Adrenal gland (tissue), 12 donors: ENCODE data around the gene BOD1. TPM values are rescaled to one million over a fixed set of nuclear protein-coding genes. Genes with fewer than 3 reads are reported as not detected.

Experiments used
- DNase-seq, 7 donors: peaks; one replicate each; pipeline ENCODE4 v3.0.0-alpha.2; 2019 to 2020
- H3K27ac ChIP-seq, 5 donors: fragments of 200-600 bp; sonication (generic) in 4 of 5; 1 replicate in 3 of 5; 2 replicates in 2 of 5; pipeline versions ENCODE4 v1.5.1 to v1.8.0; 2016 to 2020; ENCODE audit warnings: mild to moderate bottlenecking in 1 of 5
- H3K27me3 ChIP-seq: fragments of 200-600 bp; 2 replicates; pipeline ENCODE4 v1.8.0; 2021
- H3K36me3 ChIP-seq, 2 donors: fragments of 200-600 bp; replicated peaks in 1 of 2; 1 replicate in 1 of 2; 2 replicates in 1 of 2; pipeline versions ENCODE4 v1.5.1 to v1.8.0; 2018 to 2022
- H3K4me1 ChIP-seq, 2 donors: fragments of 200-600 bp; replicated peaks in 1 of 2; 1 replicate in 1 of 2; 2 replicates in 1 of 2; pipeline versions ENCODE4 v1.5.1 to v1.8.0; 2018 to 2021
- H3K4me3 ChIP-seq, 4 donors: fragments of 200-600 bp; sonication (generic) in 3 of 4; one replicate each; pipeline ENCODE4 v1.5.1; 2016 to 2018
- H3K9me3 ChIP-seq, 3 donors: fragments of 200-600 bp; sonication (generic) in 1 of 3; replicated peaks in 1 of 3; 1 replicate in 2 of 3; 2 replicates in 1 of 3; pipeline versions ENCODE4 v1.5.1 to v1.8.0; 2016 to 2021
- CTCF ChIP-seq, 6 experiments: fragments of 450-650 bp in 4 of 6; fragments of 200-600 bp in 2 of 6; sonication (generic) in 1 of 6; IDR thresholded peaks; 1 replicate in 5 of 6; 2 replicates in 1 of 6; pipeline versions ENCODE4 v1.5.1 to v1.8.0; 2016 to 2021; ENCODE audit warnings: antibody characterized with exemption in 6 of 6, mild to moderate bottlenecking in 2 of 6, moderate library complexity in 1 of 6
- POLR2A ChIP-seq, 2 donors: fragments of 450-650 bp; IDR thresholded peaks; one replicate each; pipeline ENCODE4 v1.6.1; 2017; ENCODE audit warnings: antibody characterized with exemption in 2 of 2, mild to moderate bottlenecking in 2 of 2, moderate library complexity in 1 of 2
- WGBS, 4 donors: extraction: QIAGEN DNeasy Blood & Tissue Kit in 2 of 4; methylation state at CpG; one replicate each; pipeline versions ENCODE4 v1.1.5 to v1.1.7; 2013 to 2017; 5-methylcytosine and 5-hydroxymethylcytosine counted together
- intact Hi-C, 2 donors: fragments of 100-400 bp; cut with DNase I; formaldehyde crosslinking; loops; one replicate each; pipeline versions ENCODE4 v1.14.1 to v1.15.0; 2022 to 2023
- polyA plus RNA-seq, 3 donors: library from polyadenylated mRNA; stranded (reverse); fragments of 200-250 nt in 2 of 3; fragments of 350-450 nt in 1 of 3; fragmentation: Illumina TruSeq in 1 of 3; extraction: RNeasy Lipid Tissue Mini Kit (QIAGEN cat#74804) in 1 of 3; gene quantifications; one replicate each; pipeline ENCODE4 v1.2.3, GENCODE V29; 2013 to 2014
- total RNA-seq, 9 donors: library from RNA; depleted of rRNA in 4 of 9; stranded (reverse); fragments of >200 nt in 4 of 9; fragments of 120-200 nt in 1 of 9; fragmentation: NEBNext Ultra II Directional in 1 of 9; extraction: Animal tissue kit (Norgen Biotek cat#: 25700) in 1 of 9; gene quantifications; one replicate each; pipeline versions ENCODE4 v1.1.0 to v1.2.4, GENCODE V29; 2013 to 2023
- donor health status: healthy with polysubstance abuse.
- donor health status: Bipolar disorder and iron deficiency.
- donor health status: DM: yes; HTN: yes; CAD: no.
- donor health status: DM: no; HTN: no; CAD: no.
- donor health status: DM: no; HTN: no; CAD: no.
- donor health status: DM: yes; HTN: yes; CAD: no.

BOD1 gene
- total and polyA plus RNA-seq, 12 donors = 30.0 to 127 (median 54.2) TPM

- DNase-seq = no peak
- Histone ChIP-seq H3K4me1 (peaks cover 0 to 4% of the 10 kb centered on the region in 2 donors), H3K9me3 (no peaks in the 10 kb centered on the region), H3K36me3 (no peaks in the 10 kb centered on the region), H3K27ac (no peak overlapping the region), H3K4me3 (no peak overlapping the region), H3K27me3 (no peaks in the 10 kb centered on the region)
- TF ChIP-seq POLR2A (IDR thresholded peaks at IDR 0.05) (no peak), CTCF (IDR thresholded peaks at IDR 0.05) (no peak)
- 89 to 94% (median 92%) methylated on average over 19 of the region's 19 CpGs for WGBS, 4 donors
- intact Hi-C loops = loop anchor here (10.0 kb wide), 2 partner anchors 142 to 272 kb away; no protein-coding TSS in a partner anchor
Measured at GRCh38 chr5:173622183-173623047, 6.0 kb upstream of the BOD1 start.

- H3K27ac ChIP-seq = no peak overlapping the region
- no peaks in the 10 kb centered on the region for H3K27me3 ChIP-seq
- intact Hi-C loops = loop anchor here (10.0 kb wide), 2 partner anchors 144 to 274 kb away; no protein-coding TSS in a partner anchor
- DNase-seq = no peak
- TF ChIP-seq CTCF (IDR thresholded peaks at IDR 0.05) (no peak), POLR2A (IDR thresholded peaks at IDR 0.05) (no peak)
- no peaks in the 10 kb centered on the region for H3K36me3 ChIP-seq
- no peak overlapping the region for H3K4me3 ChIP-seq
- 71 to 82% (median 75%) methylated on average over 3 of the region's 3 CpGs for WGBS, 4 donors
- H3K4me1 ChIP-seq = peaks cover 0 to 10% of the 10 kb centered on the region in 2 donors
- no peaks in the 10 kb centered on the region for H3K9me3 ChIP-seq
Measured at GRCh38 chr5:173620784-173621183, 4.3 kb upstream of the BOD1 start.

- Histone ChIP-seq H3K9me3 (no peaks in the 10 kb centered on the region), H3K4me3 (no peak overlapping the region), H3K27ac (peak overlapping the region in 3 of 5 donors; percentile 15 to 32 (median 27)), H3K27me3 (no peaks in the 10 kb centered on the region), H3K36me3 (no peaks in the 10 kb centered on the region), H3K4me1 (peaks cover 9 to 27% of the 10 kb centered on the region in 2 donors)
- TF ChIP-seq POLR2A (IDR thresholded peaks at IDR 0.05) (no peak), CTCF (IDR thresholded peaks at IDR 0.05) (peak; percentile 39 to 95 (median 86))
- intact Hi-C loops = loop anchor here (2.0 to 5.0 kb wide), 2 partner anchors 354 to 693 kb away; no protein-coding TSS in a partner anchor
- peak in 6 of 7 donors; percentile 49 to 76 (median 64) for DNase-seq
- 5 to 8% (median 7%) methylated on average over 7 of the region's 7 CpGs for WGBS, 4 donors
Measured at GRCh38 chr5:173618927-173619519, 2.6 kb upstream of the BOD1 start.

- Histone ChIP-seq H3K4me3 (peak overlapping the region; percentile 36 to 93 (median 89)), H3K27me3 (no peaks in the 10 kb centered on the region), H3K4me1 (peaks cover 9 to 48% of the 10 kb centered on the region in 2 donors), H3K9me3 (no peaks in the 10 kb centered on the region), H3K36me3 (peaks cover 0 to 17% of the 10 kb centered on the region in 2 donors), H3K27ac (peak overlapping the region; percentile 84 to 96 (median 93))
- 0 to 1% (median 1%) methylated on average over 16 to 55 of the region's 55 CpGs for WGBS, 4 donors
- peak in 1 of 2 donors; percentile 55 for TF ChIP-seq POLR2A (IDR thresholded peaks at IDR 0.05)
- TF ChIP-seq CTCF (IDR thresholded peaks at IDR 0.05) = peak; percentile 49 to 71 (median 60)
- intact Hi-C loops = loop anchor here in 1 of 2 donors (5.0 kb wide), 1 partner anchor 696 kb away; no protein-coding TSS in a partner anchor
- DNase-seq = peak; percentile 66 to 86 (median 73)
Measured at GRCh38 chr5:173615884-173616576, 420 bp downstream of the BOD1 start.
